H1 (cell line): ENCODE results near the gene BTN1A1. TPM values are rescaled to one million over a fixed set of nuclear protein-coding genes. Genes with fewer than 3 reads are reported as not detected.

ENCODE experiments used
- BCL11A ChIP-seq, 2 experiments: IDR thresholded peaks; one replicate each; pipeline ENCODE4 v1.6.1; 2011; ENCODE audit warnings: low read depth in 2 of 2, low read length in 2 of 2, mild to moderate bottlenecking in 2 of 2
- CEBPB ChIP-seq: IDR thresholded peaks from 2 replicates; pipeline ENCODE4 v1.6.1; 2012; ENCODE audit warnings: low read depth, low read length
- KDM1A ChIP-seq: fragments of 200-600, 300-600 bp; sonication (generic); IDR thresholded peaks from 2 replicates; pipeline ENCODE4 v1.7.1; 2016; ENCODE audit warnings: mild to moderate bottlenecking, low read length, borderline replicate concordance
- KDM4A ChIP-seq: IDR thresholded peaks from one replicate; pipeline ENCODE4 v1.7.1; 2012; ENCODE audit warnings: low read depth, mild to moderate bottlenecking, moderate library complexity, low read length, inconsistent platforms; ENCODE audit not compliant: severe bottlenecking
- PHF8 ChIP-seq: fragments of 200-600 bp; sonication (generic); conservative IDR thresholded peaks from 2 replicates; pipeline ENCODE4 v1.7.1; 2012; ENCODE audit warnings: low read depth, mild to moderate bottlenecking, inconsistent platforms, low read length, moderate library complexity
- POLR2A ChIP-seq, 2 experiments: IDR thresholded peaks; 1 replicate in 1 of 2; 2 replicates in 1 of 2; pipeline ENCODE4 v1.6.1; 2011; ENCODE audit warnings: low read depth in 2 of 2, low read length in 2 of 2, mild to moderate bottlenecking in 2 of 2; ENCODE audit errors: control extremely low read depth in 1 of 2
- RFX5 ChIP-seq: IDR thresholded peaks from 2 replicates; pipeline ENCODE4 v1.6.1; 2011; ENCODE audit warnings: low read depth, low read length, improper control_type of control experiment, borderline replicate concordance
- RNF2 ChIP-seq: fragments of 200-900, 300-1000 bp; sonication (generic); IDR thresholded peaks from 2 replicates; pipeline ENCODE4 v1.7.1; 2016; ENCODE audit warnings: borderline replicate concordance, low read depth, mild to moderate bottlenecking, antibody characterized with exemption, low read length; ENCODE audit not compliant: poor library complexity, severe bottlenecking; ENCODE audit errors: missing control alignments
- SIN3A ChIP-seq, 2 experiments: IDR thresholded peaks in 1 of 2; conservative IDR thresholded peaks in 1 of 2; 2 replicates each; pipeline ENCODE4 v1.6.1; 2011 to 2012; ENCODE audit warnings: low read length in 2 of 2, improper control_type of control experiment in 1 of 2, low read depth in 1 of 2, mild to moderate bottlenecking in 1 of 2
- SRF ChIP-seq: IDR thresholded peaks from 2 replicates; pipeline ENCODE4 v1.6.1; 2011; ENCODE audit warnings: mild to moderate bottlenecking, low read depth, low read length, moderate library complexity
- TAF1 ChIP-seq: IDR thresholded peaks from 2 replicates; pipeline ENCODE4 v1.6.1; 2011; ENCODE audit warnings: mild to moderate bottlenecking, low read depth, low read length
- TBP ChIP-seq: IDR thresholded peaks from 2 replicates; pipeline ENCODE4 v1.6.1; 2011; ENCODE audit warnings: low read depth, low read length, improper control_type of control experiment
- polyA plus RNA-seq, 7 experiments: library from polyadenylated mRNA; depleted of rRNA in 3 of 7; stranded (reverse) in 5 of 7; unstranded in 2 of 7; fragments of >200 nt in 5 of 7; fragments of 200-250 nt in 2 of 7; gene quantifications; 1 replicate in 5 of 7; 2 replicates in 1 of 7; 4 replicates in 1 of 7; pipeline versions ENCODE4 v1.2.1 to v1.2.3, GENCODE V29; 2011 to 2013; ENCODE audit warnings: missing spikeins in 2 of 7, mixed read lengths in 2 of 7
- total RNA-seq: library from RNA; stranded (reverse); fragmentation: NEBNext Ultra II Directional; extraction: Animal tissue kit (Norgen Biotek cat#: 25700); gene quantifications from 2 replicates; pipeline ENCODE4 v1.2.1, GENCODE V29; 2021

Gene BTN1A1
- total and polyA plus RNA-seq, 2 of the 8 experiments (the other 6 are each of a cell fraction or from before 2014, with no cell fraction given), result 0.28 to 0.35 TPM

GRCh38 chr6:26521600-26522391 is 21.7 kb downstream of the BTN1A1 start (continued):
- TF ChIP-seq RNF2, result no peak
- no peak for TF ChIP-seq SRF
- TF ChIP-seq TAF1, result peak; percentile 62; the same call in 1 of the 2 replicates
- TF ChIP-seq KDM1A, result 0 out of 2 replicates have a peak, but pooled peaks have one; percentile 19
- peak; percentile 65 to 72 for TF ChIP-seq POLR2A (IDR thresholded peaks at IDR 0.05; ENCODE audit: control extremely low read depth in 1 of 2, low read depth in 2 of 2, low read length in 2 of 2)
- no peak for TF ChIP-seq CEBPB
- TF ChIP-seq SIN3A (conservative IDR thresholded peaks at IDR 0.05 in 1 of 2, IDR thresholded peaks at IDR 0.05 in 1 of 2; ENCODE audit: low read depth in 1 of 2, low read length in 2 of 2), result peak in 1 of 2 experiments; percentile 23; a peak in 1 of 4 replicates
- peak; percentile 87 for TF ChIP-seq PHF8
- peak; percentile 63 for TF ChIP-seq KDM4A
- TF ChIP-seq RFX5, result no peak; the same call in 1 of the 2 replicates
- peak; percentile 64; the same call in 1 of the 2 replicates for TF ChIP-seq TBP
- TF ChIP-seq BCL11A (IDR thresholded peaks at IDR 0.05; ENCODE audit: low read depth in 2 of 2, low read length in 2 of 2), result no peak
